HUES64 (cell line): ENCODE results near the gene HAO2.

Experiments used
- H3K27ac ChIP-seq: 2 replicates; pipeline ENCODE4 v1.7.0; 2013; ENCODE audit warnings: low read depth, low read length, inconsistent platforms
- H3K27me3 ChIP-seq: 2 replicates; pipeline ENCODE4 v1.6.1; 2013; ENCODE audit warnings: mild to moderate bottlenecking, low read length; ENCODE audit not compliant: insufficient read depth
- H3K36me3 ChIP-seq: 2 replicates; pipeline ENCODE4 v1.6.1; 2013; ENCODE audit warnings: mild to moderate bottlenecking, low read length; ENCODE audit not compliant: insufficient read depth
- H3K4me1 ChIP-seq: 2 replicates; pipeline ENCODE4 v1.6.1; 2013; ENCODE audit warnings: mild to moderate bottlenecking, low read length, moderate library complexity; ENCODE audit not compliant: insufficient read depth
- H3K4me3 ChIP-seq: 2 replicates; pipeline ENCODE4 v1.5.1; 2013; ENCODE audit warnings: mild to moderate bottlenecking, low read length, moderate library complexity
- H3K9ac ChIP-seq: 2 replicates; pipeline ENCODE4 v1.6.1; 2013; ENCODE audit warnings: mild to moderate bottlenecking, low read depth, low read length
- H3K9me3 ChIP-seq: 2 replicates; pipeline ENCODE4 v1.6.1; 2013; ENCODE audit warnings: low read depth, low read length; ENCODE audit not compliant: insufficient read depth
- whole genome bisulfite sequencing: fragments of 150-250, 120-280 bp; methylation state at CpG from one replicate; pipeline ENCODE4 v1.1.7; 2013; ENCODE audit warnings: missing lambda C conversion rate; 5-methylcytosine and 5-hydroxymethylcytosine counted together

The HAO2 gene

DNA sequence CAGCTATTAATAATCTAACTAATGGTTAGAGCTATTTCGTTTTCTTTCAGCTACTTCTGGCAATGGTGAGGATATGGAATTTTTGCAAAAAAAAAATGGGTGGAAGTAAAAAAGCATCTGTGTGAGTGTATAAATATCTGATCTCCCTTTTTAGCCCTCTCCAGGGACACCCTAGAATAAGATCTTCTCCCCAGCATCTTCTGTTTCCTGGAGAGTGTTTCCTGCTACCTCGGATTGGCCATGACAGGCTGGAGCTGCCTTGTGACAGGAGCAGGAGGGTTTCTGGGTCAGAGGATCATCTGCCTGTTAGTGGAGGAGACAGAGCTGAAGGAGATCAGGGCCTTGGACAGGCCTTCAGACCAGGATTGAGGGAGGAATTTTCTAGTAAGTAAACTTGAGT lies 70.2 kb downstream of the HAO2 start:
- H3K4me1 ChIP-seq, result no peaks in the 10 kb centered on the region
- H3K9ac ChIP-seq, result no peak overlapping the region
- no peaks in the 10 kb centered on the region for H3K36me3 ChIP-seq
- no peak overlapping the region for H3K27ac ChIP-seq
- no peaks in the 10 kb centered on the region for H3K9me3 ChIP-seq
- H3K4me3 ChIP-seq, result no peak overlapping the region
- WGBS, result 87% methylated on average over 2 of the region's 2 CpGs
- no peaks in the 10 kb centered on the region for H3K27me3 ChIP-seq

GRCh38 chr1:119440721-119441307 lies 72.2 kb downstream of the HAO2 start:
- WGBS, result 82% methylated on average over 8 of the region's 8 CpGs
- Histone ChIP-seq H3K9me3 (no peaks in the 10 kb centered on the region), H3K36me3 (no peaks in the 10 kb centered on the region), H3K4me1 (no peaks in the 10 kb centered on the region), H3K27ac (no peak overlapping the region), H3K4me3 (no peak overlapping the region), H3K9ac (no peak overlapping the region), H3K27me3 (no peaks in the 10 kb centered on the region)

- no peaks in the 10 kb centered on the region for H3K4me1 ChIP-seq
- H3K9ac ChIP-seq, result no peak overlapping the region
- H3K9me3 ChIP-seq, result no peaks in the 10 kb centered on the region
- H3K36me3 ChIP-seq, result no peaks in the 10 kb centered on the region
- H3K27ac ChIP-seq, result no peak overlapping the region
- H3K4me3 ChIP-seq, result no peak overlapping the region
- H3K27me3 ChIP-seq, result no peaks in the 10 kb centered on the region
- WGBS, result 91% methylated on average over 6 of the region's 6 CpGs
Observed at GRCh38 chr1:119442756-119443155, 74.2 kb downstream of the HAO2 start.
